NK-92 (cell line): Measurements from ENCODE around the gene CYP2A7.
"Not testable (repeated sequence)": the region's sequence is repeated elsewhere in the genome, so short reads cannot be mapped to it uniquely, and the experiment has no call there.

Source experiments
- DNase-seq: peaks from one replicate; lab custom pipeline; 2025; ENCODE audit not compliant: unreplicated experiment; lab: John Stamatoyannopoulos, UW

CYP2A7 gene

GRCh38 chr19:40842997-40843652 is 38.9 kb downstream of the CYP2A7 start:
- DNase-seq: not testable (repeated sequence)

GRCh38 chr19:40842012-40842411 is 40.0 kb downstream of the CYP2A7 start:
- not testable (repeated sequence) for DNase-seq

- DNase-seq: not testable (repeated sequence)
These were observed 43.6 kb downstream of the CYP2A7 start for GRCh38 chr19:40838477-40838876.

GRCh38 chr19:40836754-40837429 is 45.1 kb downstream of the CYP2A7 start:
- DNase-seq: no peak

GRCh38 chr19:40833728-40834533 is 48.1 kb downstream of the CYP2A7 start:
- not testable (repeated sequence) for DNase-seq

- DNase-seq: not testable (repeated sequence)
These were observed 49.6 kb downstream of the CYP2A7 start for GRCh38 chr19:40832431-40832790.

- DNase-seq: no peak
These were observed 50.3 kb downstream of the CYP2A7 start for GRCh38 chr19:40831502-40832430.

GRCh38 chr19:40830741-40831140 is 51.3 kb downstream of the CYP2A7 start:
- DNase-seq: not testable (repeated sequence)

GRCh38 chr19:40829205-40829604 is 52.8 kb downstream of the CYP2A7 start:
- no peak for DNase-seq

GRCh38 chr19:40827386-40828247 is 54.4 kb downstream of the CYP2A7 start:
- no peak for DNase-seq

GRCh38 chr19:40826699-40827385 is 55.2 kb downstream of the CYP2A7 start:
- not testable (repeated sequence) for DNase-seq

- not testable (repeated sequence) for DNase-seq
These were observed 55.7 kb downstream of the CYP2A7 start for GRCh38 chr19:40826312-40826698.

GRCh38 chr19:40825460-40826095 is 56.5 kb downstream of the CYP2A7 start:
- DNase-seq: not testable (repeated sequence)
